Fibroblast of lung (primary cell): ENCODE data around the gene TMEM209. TPM values are rescaled to one million over a fixed set of nuclear protein-coding genes. Genes with fewer than 3 reads are reported as not detected.

Experiments
- DNase-seq, 2 donors: peaks; one replicate each; pipeline versions ENCODE4 v3.0.0 to v3.0.0-alpha.2; 2010; ENCODE audit warnings: low read depth in 2 of 2
- H2AFZ ChIP-seq: 2 replicates; pipeline ENCODE4 v1.5.1; 2012; ENCODE audit warnings: low read length, control low read depth, inconsistent platforms
- H3K27ac ChIP-seq: 2 replicates; pipeline ENCODE4 v1.5.1; 2011; ENCODE audit warnings: low read length, control low read depth; ENCODE audit not compliant: insufficient read depth
- H3K27me3 ChIP-seq: 2 replicates; pipeline ENCODE4 v1.5.1; 2011; ENCODE audit warnings: mild to moderate bottlenecking, low read length; ENCODE audit not compliant: control insufficient read depth, insufficient read depth
- H3K36me3 ChIP-seq: 2 replicates; pipeline ENCODE4 v1.5.1; 2011; ENCODE audit warnings: low read length; ENCODE audit not compliant: control insufficient read depth, insufficient read depth
- H3K4me1 ChIP-seq: 2 replicates; pipeline ENCODE4 v1.5.1; 2011; ENCODE audit warnings: low read length; ENCODE audit not compliant: control insufficient read depth, insufficient read depth; ENCODE audit errors: extremely low read depth
- H3K4me2 ChIP-seq: 2 replicates; pipeline ENCODE4 v1.5.1; 2011; ENCODE audit warnings: low read length, control low read depth; ENCODE audit not compliant: insufficient read depth; ENCODE audit errors: extremely low read depth
- H3K4me3 ChIP-seq, 4 experiments: fragments of 200-600 bp in 1 of 4; sonication (generic) in 1 of 4; replicated peaks in 1 of 4; 2 replicates each; pipeline ENCODE4 v1.5.1; 2011 to 2016; ENCODE audit warnings: low read length in 4 of 4, low read depth in 3 of 4, mild to moderate bottlenecking in 3 of 4, control low read depth in 2 of 4, inconsistent platforms in 1 of 4, mixed read lengths in 1 of 4; ENCODE audit not compliant: insufficient read depth in 1 of 4; ENCODE audit errors: control extremely low read depth in 1 of 4
- H3K79me2 ChIP-seq: 2 replicates; pipeline ENCODE4 v1.5.1; 2012; ENCODE audit warnings: mild to moderate bottlenecking, low read length, inconsistent platforms; ENCODE audit not compliant: control insufficient read depth, insufficient read depth
- H3K9ac ChIP-seq: 2 replicates; pipeline ENCODE4 v1.5.1; 2011; ENCODE audit warnings: mild to moderate bottlenecking, low read length, control low read depth; ENCODE audit not compliant: insufficient read depth
- H3K9me3 ChIP-seq: 2 replicates; pipeline ENCODE4 v1.5.1; 2012; ENCODE audit warnings: low read depth, low read length; ENCODE audit not compliant: control insufficient read depth, insufficient read depth
- H4K20me1 ChIP-seq: 2 replicates; pipeline ENCODE4 v1.5.1; 2011; ENCODE audit warnings: low read length; ENCODE audit not compliant: control insufficient read depth, insufficient read depth; ENCODE audit errors: extremely low read depth
- CTCF ChIP-seq, 2 donors: IDR thresholded peaks in 1 of 2; conservative IDR thresholded peaks in 1 of 2; 1 replicate in 1 of 2; 2 replicates in 1 of 2; pipeline ENCODE4 v1.5.1; 2011 to 2012; ENCODE audit warnings: low read length in 2 of 2, control low read depth in 1 of 2, inconsistent platforms in 1 of 2, low read depth in 1 of 2, mild to moderate bottlenecking in 1 of 2
- EZH2 ChIP-seq: IDR thresholded peaks from 2 replicates; pipeline ENCODE4 v1.5.1; 2012; ENCODE audit warnings: low read length, control low read depth, mild to moderate bottlenecking; ENCODE audit errors: missing control alignments
- polyA plus RNA-seq, 2 donors: library from polyadenylated mRNA; depleted of rRNA in 1 of 2; stranded (reverse) in 1 of 2; unstranded in 1 of 2; fragments of >200 nt; gene quantifications; 2 replicates each; pipeline ENCODE4 v1.2.1, GENCODE V29; 2011 to 2012; ENCODE audit warnings: missing spikeins in 1 of 2
- total RNA-seq: library from RNA; depleted of rRNA; stranded (reverse); fragments of >200 nt; gene quantifications from 2 replicates; pipeline ENCODE4 v1.2.1, GENCODE V29; 2014

Gene TMEM209
- total and polyA plus RNA-seq, 2 donors (not counting 1 experiment from before 2014, with no cell fraction given) = 9.7 to 15.1 TPM

- no peak for TF ChIP-seq CTCF (conservative IDR thresholded peaks at IDR 0.05 in 1 of 2, IDR thresholded peaks at IDR 0.05 in 1 of 2; ENCODE audit: low read depth in 1 of 2, low read length in 2 of 2)
- TF ChIP-seq EZH2 = no peak
- no peaks in the 10 kb centered on the region for H3K4me1 ChIP-seq
- H3K9me3 ChIP-seq = no peaks in the 10 kb centered on the region
- peaks cover 1% of the 10 kb centered on the region for H3K36me3 ChIP-seq
- H3K4me3 ChIP-seq = no peak overlapping the region
- no peak overlapping the region for H3K4me2 ChIP-seq
- H3K79me2 ChIP-seq = no peaks in the 10 kb centered on the region
- DNase-seq = no peak
- H3K9ac ChIP-seq = no peak overlapping the region
- H3K27ac ChIP-seq = no peak overlapping the region
- no peaks in the 10 kb centered on the region for H3K27me3 ChIP-seq
- no peak overlapping the region for H2AFZ ChIP-seq
- no peaks in the 10 kb centered on the region for H4K20me1 ChIP-seq
Observed at GRCh38 chr7:130118294-130118693, 86.9 kb downstream of the TMEM209 start.

GRCh38 chr7:130114776-130115175 is 90.4 kb downstream of the TMEM209 start:
- H2AFZ ChIP-seq = no peak overlapping the region
- no peaks in the 10 kb centered on the region for H3K4me1 ChIP-seq
- DNase-seq = no peak
- no peaks in the 10 kb centered on the region for H3K36me3 ChIP-seq
- no peaks in the 10 kb centered on the region for H4K20me1 ChIP-seq
- TF ChIP-seq EZH2 = no peak
- no peak for TF ChIP-seq CTCF (conservative IDR thresholded peaks at IDR 0.05 in 1 of 2, IDR thresholded peaks at IDR 0.05 in 1 of 2; ENCODE audit: low read depth in 1 of 2, low read length in 2 of 2)
- H3K9me3 ChIP-seq = no peaks in the 10 kb centered on the region
- no peaks in the 10 kb centered on the region for H3K27me3 ChIP-seq
- H3K27ac ChIP-seq = no peak overlapping the region
- no peak overlapping the region for H3K9ac ChIP-seq
- no peaks in the 10 kb centered on the region for H3K79me2 ChIP-seq
- H3K4me3 ChIP-seq = no peak overlapping the region
- H3K4me2 ChIP-seq = no peak overlapping the region

Other genes with a start within 250 kb of the TMEM209 start
- 12.1 and 19.5 TPM in 2 replicates for gene ZC3HC1, start 154.0 kb downstream of the TMEM209 start, total RNA-seq
- 22.3 and 27.8 TPM in 2 replicates for gene ZC3HC1, start 154.0 kb downstream of the TMEM209 start, polyA plus RNA-seq
- gene KLHDC10, start 134.9 kb downstream of the TMEM209 start, total RNA-seq = 27.7 and 29.1 TPM in 2 replicates
- 20.3 and 28.5 TPM in 2 replicates for gene KLHDC10, start 134.9 kb downstream of the TMEM209 start, polyA plus RNA-seq
- not detected in 2 replicates for gene SSMEM1, start 2.5 kb upstream of the TMEM209 start, total RNA-seq
- gene SSMEM1, start 2.5 kb upstream of the TMEM209 start, polyA plus RNA-seq = not detected in 2 replicates
- gene CPA2, start 61.5 kb upstream of the TMEM209 start, total RNA-seq = under 0.01 TPM in 1 of 2 replicates, not detected in the other
- 0.06 TPM in 1 of 2 replicates, not detected in the other for gene CPA2, start 61.5 kb upstream of the TMEM209 start, polyA plus RNA-seq
- gene CPA4, start 87.8 kb upstream of the TMEM209 start, total RNA-seq = 6.4 and 20.0 TPM in 2 replicates
- gene CPA4, start 87.8 kb upstream of the TMEM209 start, polyA plus RNA-seq = 31.5 and 48.3 TPM in 2 replicates
- gene CPA5, start 139.4 kb upstream of the TMEM209 start, total RNA-seq = not detected in 2 replicates
- gene CPA5, start 139.4 kb upstream of the TMEM209 start, polyA plus RNA-seq = not detected in 2 replicates
- under 0.01 TPM in 1 of 2 replicates, not detected in the other for gene CPA1, start 175.1 kb upstream of the TMEM209 start, total RNA-seq
- gene CPA1, start 175.1 kb upstream of the TMEM209 start, polyA plus RNA-seq = 0.12 TPM in 1 of 2 replicates, not detected in the other
- gene CEP41, start 235.6 kb upstream of the TMEM209 start, total RNA-seq = 8.0 and 8.3 TPM in 2 replicates
- 24.5 and 27.7 TPM in 2 replicates for gene CEP41, start 235.6 kb upstream of the TMEM209 start, polyA plus RNA-seq